ENCODE data around the gene DNAAF2. TPM values are rescaled to one million over a fixed set of nuclear protein-coding genes. Genes with fewer than 3 reads are reported as not detected.
"Not testable (repeated sequence)": the region's sequence is repeated elsewhere in the genome, so short reads cannot be mapped to it uniquely, and the experiment has no call there.

DNAAF2 gene
- total RNA-seq, 1 donor from 2014 or later: 10.5 TPM

GRCh38 chr14:49621114-49621881 lies 13.7 kb downstream of the DNAAF2 start:
- DNase-seq: peak; percentile 76

- peak; percentile 99 for DNase-seq
Observed at GRCh38 chr14:49620182-49621113, 14.6 kb downstream of the DNAAF2 start, which contains the start of the genes MGAT2 and RPL36AL. Gene MGAT2 (plus strand): TSS chr14:49620799. CDS start chr14:49621269, 470 bp downstream. Gene RPL36AL (minus strand): TSS chr14:49620626. CDS start chr14:49619104, 1,522 bp downstream.

- DNase-seq: no peak
Observed at GRCh38 chr14:49619730-49620129, 15.3 kb downstream of the DNAAF2 start.

GRCh38 chr14:49619273-49619672 lies 15.8 kb downstream of the DNAAF2 start:
- not testable (repeated sequence) for DNase-seq

DNA sequence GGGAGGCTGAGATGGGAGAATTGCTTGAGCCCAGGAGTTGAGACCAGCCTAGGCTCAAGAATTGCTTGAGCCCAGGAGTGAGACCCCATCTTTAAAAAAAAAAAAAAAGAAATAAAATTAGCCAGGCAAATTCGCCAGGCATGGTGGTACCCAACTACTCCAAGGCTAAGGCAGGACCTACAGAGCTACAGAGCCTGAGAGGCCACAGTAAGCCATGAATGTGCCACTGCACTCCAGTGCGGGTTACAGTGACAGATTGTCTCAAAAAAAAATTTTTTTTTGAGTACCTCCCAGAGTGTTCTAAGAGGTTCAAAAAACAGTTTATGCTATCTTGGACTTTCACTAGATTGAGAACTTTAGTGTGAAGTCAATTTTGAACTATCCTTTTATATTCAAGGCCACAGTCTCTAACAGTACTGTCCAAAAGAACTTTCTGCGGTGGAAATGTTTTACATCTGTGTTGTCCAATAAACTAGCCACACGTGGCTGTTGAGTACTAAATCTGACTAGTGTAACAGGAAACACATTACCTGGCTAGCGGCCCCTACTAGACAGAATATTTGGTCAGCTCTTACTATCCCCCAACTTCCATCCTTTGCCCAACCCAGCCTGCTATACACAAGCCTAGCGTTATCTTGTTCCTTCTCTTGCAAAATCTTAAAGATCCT lies 17.1 kb downstream of the DNAAF2 start:
- DNase-seq: no peak

DNA sequence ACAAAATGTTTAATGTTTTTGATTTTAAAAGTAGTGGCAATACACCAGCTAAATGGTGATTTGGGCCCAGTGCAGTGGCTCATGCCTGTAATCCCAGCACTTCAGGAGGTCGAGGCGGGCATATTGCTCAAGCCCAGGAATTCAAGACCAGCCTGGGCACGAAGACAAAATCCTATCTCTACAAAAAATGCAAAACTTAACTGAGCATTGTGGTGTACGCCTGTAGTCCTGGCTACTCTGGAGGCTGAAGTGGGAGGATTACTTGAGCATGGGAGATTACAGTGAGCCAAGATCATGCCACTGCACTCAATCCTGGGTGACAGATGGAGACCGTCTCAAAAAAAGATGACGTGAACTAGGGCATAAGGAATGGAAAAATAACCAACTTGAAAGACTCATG lies 19.3 kb downstream of the DNAAF2 start:
- no peak for DNase-seq

DNA sequence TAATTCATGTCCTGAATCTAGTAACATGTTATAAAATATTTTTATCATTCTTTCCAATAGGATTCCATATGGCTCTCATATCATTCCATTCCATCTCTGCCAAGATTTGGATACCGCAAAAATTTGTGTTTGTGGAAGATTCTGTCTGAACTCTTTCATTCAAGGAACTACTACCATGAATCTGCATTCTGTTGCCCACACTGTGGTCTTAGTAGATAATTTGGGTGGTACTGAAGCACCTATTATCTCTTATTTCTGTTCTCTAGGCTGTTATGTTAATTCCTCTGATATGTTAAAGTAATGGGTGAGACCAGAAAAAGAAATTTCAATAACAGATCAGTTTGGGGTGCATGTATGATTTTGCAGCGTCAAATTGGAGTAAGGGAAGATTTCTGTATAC lies 20.8 kb downstream of the DNAAF2 start:
- no peak for DNase-seq

GRCh38 chr14:49612671-49613070 lies 22.4 kb downstream of the DNAAF2 start:
- DNase-seq: no peak

GRCh38 chr14:49612251-49612650 lies 22.8 kb downstream of the DNAAF2 start:
- no peak for DNase-seq

DNA sequence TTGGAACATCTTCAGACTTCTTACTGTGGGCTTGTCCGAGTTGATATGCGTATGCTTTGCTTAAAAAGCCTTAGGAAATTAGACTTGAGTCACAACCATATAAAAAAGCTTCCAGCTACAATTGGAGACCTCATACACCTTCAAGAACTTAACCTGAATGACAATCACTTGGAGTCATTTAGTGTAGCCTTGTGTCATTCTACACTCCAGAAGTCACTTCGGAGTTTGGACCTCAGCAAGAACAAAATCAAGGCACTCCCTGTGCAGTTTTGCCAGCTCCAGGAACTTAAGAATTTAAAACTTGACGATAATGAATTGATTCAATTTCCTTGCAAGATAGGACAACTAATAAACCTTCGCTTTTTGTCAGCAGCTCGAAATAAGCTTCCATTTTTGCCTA lies 27.5 kb downstream of the DNAAF2 start:
- no peak for DNase-seq

GRCh38 chr14:49598485-49599300 lies 36.4 kb downstream of the DNAAF2 start, which contains the start of gene LRR1:
Gene LRR1 (plus strand): TSS chr14:49598940. CDS start chr14:49599021, 81 bp downstream.
- DNase-seq: peak; percentile 91

- no peak for DNase-seq
Observed at GRCh38 chr14:49598189-49598484, 36.9 kb downstream of the DNAAF2 start.

DNA sequence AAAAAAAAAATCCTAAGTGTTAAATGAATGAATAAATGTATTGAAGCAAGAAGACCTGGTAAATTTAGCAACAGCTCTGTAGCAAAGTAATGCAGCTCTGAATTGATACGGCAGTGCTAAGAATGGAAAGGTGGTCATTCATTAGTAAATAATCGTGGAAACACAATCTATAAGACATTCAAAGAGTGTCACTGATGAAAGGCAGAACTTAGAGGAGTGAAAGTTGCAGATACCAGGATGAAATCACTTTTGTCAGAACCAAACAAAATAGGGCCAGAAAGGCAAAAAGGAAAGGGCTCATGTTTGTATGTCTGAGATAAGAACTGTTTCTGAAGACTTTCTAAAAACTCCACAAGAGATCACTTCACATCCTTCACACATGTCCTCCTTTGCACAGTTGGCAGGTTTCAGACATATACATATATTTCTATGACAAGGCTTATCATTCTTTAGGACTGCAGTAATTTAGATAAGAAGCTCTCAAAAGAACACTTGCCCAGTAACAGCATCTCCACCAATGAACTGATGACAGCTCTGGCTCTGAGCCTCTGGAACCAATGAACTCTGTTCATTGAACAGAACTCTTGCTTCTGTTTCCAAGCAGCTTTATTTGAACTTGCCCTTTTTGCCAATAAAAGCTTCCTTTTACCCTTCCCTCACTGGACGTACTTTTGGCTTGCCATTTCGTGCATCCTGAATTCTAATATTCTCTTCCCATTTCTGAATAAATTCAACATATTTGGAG lies 40.5 kb downstream of the DNAAF2 start:
- DNase-seq: peak; percentile 18

- DNase-seq: no peak
Observed at GRCh38 chr14:49593016-49593415, 42.0 kb downstream of the DNAAF2 start.

DNA sequence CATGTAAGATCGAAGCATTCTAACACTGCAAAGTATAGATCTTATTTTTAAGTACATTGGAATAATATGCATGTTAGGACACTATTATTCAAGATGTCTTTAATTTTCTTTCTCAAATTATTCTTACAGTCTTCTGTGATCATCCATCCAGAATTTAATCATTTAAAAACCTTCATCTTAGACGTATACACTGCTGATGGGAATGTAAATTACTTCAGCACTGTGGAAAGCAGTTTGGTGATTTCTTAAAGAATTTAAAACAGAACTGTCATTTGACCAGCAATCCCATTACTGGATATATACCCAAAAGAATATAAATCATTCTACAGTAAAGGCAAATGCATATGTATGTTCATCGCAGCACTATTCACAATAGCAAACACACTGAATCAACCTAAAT lies 45.7 kb downstream of the DNAAF2 start:
- DNase-seq: no peak

GRCh38 chr14:49586673-49587460 lies 48.2 kb downstream of the DNAAF2 start:
- peak; percentile 86 for DNase-seq

DNA sequence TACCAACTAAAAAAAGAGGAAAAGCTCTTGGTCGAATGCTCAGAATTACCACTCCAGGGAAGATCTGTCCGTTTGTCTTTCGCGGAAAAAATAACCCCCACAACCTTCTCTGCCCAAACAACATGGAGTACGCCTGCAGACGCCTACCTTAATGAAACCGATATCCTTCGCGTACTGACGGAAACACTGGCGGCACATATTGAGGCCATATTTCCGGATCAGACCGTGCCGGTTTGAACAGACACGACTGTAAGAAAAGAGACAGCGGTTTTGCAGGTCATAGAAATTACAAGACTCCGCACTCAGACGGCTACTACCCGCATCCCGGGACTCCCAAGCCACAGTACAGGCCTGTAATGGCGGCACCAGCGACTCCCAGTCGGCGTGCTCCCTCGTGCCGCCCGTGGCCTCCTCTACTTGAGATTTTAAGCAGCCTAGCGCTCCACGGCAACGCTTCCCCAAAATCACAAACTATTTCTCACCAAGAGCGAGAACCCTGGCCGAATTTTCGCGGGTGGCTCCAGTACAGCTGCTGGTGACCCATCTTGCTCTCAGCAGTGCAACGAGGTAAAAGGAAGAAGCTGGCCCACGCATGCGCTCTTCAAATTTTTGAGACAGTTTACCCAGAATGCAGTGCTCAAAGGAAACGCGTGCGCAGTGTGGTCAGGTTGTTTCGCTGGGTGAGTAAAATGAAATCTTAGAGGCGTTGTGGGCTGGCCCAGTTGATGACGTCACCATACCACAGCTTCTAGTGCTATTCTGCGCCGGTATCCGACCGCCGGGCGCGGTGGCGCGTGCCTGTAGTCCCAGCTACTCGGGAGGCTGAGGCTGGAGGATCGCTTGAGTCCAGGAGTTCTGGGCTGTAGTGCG lies 49.0 kb downstream of the DNAAF2 start, which contains the start of gene RPS29:
RPS29 (minus strand) TSS at position 578 of the 870 bp plus-strand sequence; CDS start at position 544, 34 bp downstream.
- DNase-seq: peak; percentile 100

DNA sequence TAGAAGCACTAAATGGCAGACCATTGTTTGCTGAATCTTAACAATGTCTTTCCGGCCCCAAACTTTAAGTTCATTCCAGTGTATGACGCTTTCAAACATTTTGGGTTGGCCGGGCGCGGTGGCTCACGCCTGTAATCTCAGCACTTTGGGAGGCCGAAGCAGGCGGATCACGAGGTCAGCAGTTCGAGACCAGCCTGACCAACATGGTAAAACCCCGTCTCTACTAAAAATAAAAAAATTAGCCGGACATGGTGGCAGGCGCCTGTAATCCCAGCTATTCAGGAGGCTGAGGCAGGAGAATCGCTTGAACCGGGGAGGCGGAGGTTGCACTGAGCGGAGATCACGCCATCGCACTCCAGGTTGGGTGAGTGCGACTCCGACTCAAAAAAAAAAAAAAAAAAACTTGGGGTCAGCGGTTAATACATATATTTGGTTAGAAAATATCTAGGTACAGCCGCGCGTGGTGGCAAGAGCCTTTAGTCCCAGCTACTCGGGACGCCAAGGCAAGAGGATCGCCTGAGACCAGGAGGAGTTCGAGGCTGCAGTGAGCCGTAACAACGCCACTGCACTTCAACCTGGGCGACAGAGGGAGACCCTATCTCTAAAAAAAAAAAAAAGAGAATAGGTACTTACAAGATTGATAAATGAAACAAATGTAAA lies 49.9 kb downstream of the DNAAF2 start:
- DNase-seq: not testable (repeated sequence)

Data from tongue (tissue), 2 donors.